Fibroblast of skin of left quadriceps (primary cell): ENCODE measurements around the gene GNA15.

Experiments
- DNase-seq, 2 experiments: peaks; one replicate each; pipeline ENCODE4 v3.0.0-alpha.2; 2013; ENCODE audit warnings: low read depth in 2 of 2

GNA15 gene

DNA sequence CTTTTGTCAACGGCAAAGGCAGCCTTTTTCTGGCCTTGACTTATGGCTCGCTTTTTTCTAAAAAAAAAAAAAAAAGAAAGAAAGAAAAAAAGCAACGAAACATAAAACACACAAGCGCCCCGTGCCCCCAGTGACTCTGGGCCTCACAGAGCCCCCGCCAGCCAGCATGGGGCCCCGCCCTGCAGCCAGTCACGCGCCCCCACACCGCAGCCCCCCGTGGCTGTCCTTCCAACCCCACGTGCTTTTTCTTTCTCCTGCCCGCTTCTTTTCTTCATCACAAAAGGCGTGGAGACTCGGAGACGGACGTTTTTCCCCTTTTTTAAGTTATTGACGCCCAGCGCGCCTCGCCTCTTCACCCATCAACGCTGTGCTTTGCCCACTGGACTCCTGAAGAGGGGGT is 14.4 kb upstream of the GNA15 start:
- DNase-seq: no peak

DNA sequence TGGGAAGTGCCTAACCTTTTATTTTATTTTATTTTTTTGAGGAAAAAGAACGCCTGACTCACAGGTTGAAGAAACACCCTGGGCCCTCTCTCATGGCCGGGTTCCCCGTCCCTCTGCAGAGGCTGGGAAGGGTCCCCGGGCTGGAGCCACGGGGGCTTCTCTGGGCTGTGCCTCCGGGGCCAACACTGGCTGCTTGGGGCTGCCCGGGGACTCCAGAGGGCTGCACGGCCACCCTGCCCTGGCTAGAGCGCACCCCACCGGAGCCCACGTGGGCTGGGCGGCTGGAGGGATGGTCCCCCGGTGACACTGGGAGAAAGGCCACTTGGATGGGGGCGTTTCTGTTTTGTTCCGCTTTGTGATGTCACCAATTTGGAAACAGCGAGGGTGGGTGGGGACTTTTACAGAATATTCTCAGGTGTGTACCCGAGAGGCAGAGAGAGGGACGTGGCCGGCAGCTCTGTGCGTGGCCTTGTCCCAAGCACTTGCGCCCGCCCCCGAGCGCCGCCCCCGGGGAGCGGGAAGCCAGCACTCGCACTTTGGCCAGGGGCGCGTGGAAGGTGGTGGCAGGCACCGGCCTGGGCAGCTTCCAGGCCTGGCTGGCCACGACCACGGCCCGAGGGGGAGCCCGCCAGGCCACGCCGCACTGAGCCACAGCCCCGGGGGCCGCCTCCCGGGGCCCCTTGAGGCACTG is 13.9 kb upstream of the GNA15 start:
- no peak for DNase-seq

DNA sequence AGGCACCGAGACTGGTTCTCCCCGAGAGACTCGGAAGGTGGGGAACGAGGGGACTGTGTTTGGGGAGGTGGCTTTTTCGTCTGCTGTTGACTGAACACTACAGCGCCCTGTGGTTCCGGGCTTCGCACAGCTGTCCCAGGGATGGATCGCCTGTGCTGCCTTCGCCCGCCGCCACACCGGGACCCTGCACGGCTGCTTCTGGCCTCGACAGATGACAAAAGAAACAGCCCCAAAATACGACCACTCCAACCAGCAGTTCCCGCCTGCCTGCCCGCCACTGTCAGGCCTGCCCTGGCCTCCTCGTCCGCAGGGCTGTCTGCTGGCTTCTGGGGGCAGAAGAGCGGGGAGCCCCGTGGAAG is 13.3 kb upstream of the GNA15 start:
- no peak for DNase-seq

DNA sequence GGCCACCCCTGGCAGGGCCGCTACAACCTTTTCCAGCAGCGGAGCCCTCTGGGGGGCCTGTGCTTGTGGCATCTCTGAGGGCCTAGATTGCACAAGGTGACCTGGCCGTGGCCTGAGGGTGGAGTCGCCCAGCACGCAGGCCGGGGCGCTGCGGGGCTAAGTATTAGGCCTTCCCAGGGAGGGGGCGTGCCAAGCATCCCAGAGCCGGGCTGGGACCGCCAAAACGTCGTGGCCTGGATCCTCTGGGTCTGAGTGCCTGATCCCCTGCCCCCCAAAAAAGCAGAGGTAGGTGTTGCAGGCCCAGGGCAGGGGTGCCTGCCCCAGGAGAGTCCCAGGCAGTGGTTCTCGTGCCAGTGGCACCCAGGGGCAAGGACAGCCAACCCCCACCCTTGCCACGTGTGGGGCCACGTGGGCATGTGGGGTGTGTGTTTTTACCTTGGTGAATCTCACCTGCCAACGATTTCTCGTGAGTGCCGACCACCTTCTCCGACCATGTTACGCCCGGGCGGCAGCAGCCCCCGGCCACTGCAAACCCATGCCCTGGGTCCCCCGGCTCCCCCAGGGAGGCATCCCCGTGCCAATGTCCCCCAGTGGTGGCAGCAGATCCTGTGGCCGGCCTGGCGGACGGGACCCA is 12.6 kb upstream of the GNA15 start:
- DNase-seq: no peak

DNA sequence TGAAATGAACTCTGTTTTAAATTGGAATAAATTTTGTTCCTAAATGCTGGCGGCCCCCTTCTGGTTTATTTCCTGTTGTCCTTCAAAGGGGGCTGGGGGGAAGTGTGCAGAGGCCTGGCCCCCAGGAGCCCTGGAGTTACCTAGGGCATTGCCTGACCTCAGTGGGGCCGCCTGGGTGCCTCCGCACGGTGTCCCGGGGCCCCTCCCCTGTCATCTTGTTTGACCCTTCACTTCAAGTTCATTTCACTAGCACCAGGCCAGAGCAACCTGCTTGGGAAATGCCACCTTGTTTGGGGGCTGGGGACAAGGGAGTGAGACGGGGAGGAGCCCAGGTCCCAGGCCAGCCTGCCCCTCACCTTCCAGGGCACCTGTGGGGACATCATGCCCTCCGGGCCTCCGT is 11.9 kb upstream of the GNA15 start:
- DNase-seq: no peak

DNA sequence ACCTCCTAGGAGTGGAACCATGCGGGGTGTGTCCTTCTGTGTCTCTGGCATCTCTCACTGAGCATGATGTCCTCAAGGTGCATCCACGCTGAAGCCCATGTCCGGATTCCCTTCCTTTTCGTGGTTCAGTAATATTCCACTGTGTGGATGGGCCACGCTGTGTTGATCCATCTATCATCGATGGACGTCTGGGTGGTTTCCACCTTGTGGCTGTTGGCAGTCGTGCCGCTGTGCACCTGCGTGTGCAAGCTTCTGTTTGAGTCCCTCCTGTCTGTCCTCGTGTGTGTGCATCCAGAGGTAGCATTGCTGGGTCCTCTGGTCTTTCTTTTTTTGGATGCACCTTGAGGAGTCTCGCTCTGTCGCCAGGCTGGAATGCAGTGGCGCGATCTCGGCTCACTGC is 11.2 kb upstream of the GNA15 start:
- no peak for DNase-seq

DNA sequence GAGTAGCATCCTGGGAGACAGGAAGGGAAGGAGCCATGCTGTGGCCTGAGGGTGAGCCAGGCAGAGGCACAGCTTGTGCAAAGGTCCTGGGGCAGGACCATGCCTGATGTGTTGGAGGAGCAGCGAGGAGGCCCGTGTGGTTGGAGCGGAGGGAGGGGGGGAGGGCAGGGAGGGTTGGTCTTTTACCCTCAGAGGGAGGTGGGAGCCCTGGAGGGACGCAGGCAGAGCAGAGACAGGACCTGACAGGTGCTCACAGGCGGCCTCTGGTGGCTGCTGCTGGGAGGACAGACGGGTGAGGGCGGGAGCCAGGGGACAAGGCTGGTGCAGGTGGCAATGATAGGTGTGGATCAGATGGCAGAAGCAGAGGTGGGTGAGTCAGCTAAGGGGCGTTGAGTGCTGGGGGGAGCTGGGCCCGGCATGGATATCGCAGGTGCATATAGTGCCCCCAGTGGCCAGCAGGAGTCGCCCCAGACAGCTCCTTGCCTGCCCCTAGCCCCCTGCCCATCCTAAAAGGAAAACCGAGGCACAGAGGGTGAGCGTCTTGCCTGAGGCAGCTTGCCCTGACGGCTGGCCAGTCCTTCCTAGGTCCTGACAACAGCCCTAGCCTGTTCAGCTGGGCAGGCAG is 9.8 kb upstream of the GNA15 start:
- DNase-seq: no peak

DNA sequence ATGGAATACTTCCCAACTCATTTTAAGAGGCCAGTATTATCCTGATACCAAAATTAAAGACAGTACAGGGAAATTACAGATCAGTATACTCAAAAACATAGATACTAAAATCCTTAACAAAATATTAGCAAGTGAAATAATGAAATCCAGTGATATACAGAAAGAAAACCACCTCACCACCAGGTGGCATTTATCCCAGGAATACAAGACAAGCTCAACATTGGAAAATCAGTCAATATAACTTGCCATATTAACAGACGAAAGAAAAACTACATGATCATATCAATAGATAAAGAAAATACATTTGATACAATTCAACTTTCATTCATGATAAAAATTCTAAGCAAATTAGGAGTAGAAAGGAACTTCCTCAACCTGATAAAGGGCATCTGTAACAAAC is 6.7 kb upstream of the GNA15 start:
- DNase-seq: peak; percentile 30 to 35

DNA sequence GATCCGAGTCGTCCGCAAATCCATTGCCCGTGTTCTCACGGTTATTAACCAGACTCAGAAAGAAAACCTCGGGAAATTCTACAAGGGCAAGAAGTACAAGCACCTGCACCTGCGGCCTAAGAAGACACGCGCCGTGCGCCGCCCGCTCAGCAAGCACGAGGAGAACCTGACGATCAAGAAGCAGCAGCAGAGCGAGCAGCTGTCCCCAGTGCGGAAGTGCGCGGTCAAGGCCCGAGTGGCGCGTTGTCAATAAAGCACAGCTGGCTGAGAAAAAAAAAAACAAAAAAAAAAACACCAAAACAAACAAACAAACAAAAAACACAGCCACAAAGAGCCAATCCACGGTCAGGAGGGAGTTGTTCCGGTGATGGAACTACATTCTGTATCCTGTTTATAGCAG is 4.7 kb upstream of the GNA15 start:
- DNase-seq: no peak

DNA sequence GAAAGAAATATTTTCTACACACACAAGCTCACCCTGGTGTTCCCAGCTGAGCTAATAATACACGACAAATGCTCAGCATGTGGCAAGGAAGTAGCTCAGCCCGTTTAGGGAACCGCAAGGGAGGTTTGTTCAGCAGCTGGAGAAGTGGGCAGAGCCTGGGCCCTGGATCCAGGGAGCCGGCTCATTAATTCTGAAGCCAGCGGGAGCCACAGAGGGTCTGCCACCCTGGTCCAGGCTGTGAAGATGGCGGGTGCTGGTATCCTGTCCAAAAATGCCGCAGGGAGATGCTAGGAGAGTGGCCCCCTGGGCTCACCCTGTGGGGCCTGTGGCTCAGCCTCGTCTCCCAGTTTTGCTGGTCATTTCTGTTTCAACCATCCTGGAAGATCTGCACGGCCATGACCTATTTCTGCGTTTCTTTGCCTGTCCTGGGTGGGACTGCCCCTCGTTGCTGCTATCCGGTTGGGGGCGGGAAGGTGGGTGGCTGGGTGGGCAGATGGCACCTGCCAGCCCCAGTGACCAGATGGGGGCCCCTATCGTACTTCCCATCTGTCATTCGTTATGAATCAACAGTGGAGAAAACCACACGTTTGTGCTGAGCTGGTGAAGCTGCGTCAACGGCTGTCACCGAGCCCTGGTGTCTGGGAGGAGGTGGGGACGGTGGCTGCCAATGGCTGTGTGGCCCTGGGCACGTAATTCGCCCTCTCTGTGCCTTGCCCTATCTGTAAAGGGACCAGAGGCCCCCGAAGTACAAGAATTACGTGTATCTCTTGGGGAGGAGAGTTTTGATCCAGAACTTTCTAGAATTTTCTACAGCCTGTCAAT is 2.7 kb upstream of the GNA15 start:
- DNase-seq: peak; percentile 36 to 49

DNA sequence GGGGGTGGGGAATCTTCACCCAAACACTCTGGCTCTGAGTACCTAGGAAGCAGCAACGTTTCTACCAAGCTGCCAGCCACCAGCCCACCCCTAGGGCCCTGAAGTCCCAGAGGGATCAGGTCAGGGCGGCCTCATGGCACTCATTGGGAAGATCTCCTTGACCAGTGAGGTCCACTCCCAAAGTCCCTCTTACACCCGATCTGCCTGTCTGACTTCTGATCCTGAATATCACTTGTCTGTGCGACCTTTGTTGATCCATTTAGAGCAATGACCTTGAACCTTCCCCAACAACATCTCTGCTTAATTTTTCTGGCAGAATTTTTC is 2.1 kb upstream of the GNA15 start:
- no peak for DNase-seq

DNA sequence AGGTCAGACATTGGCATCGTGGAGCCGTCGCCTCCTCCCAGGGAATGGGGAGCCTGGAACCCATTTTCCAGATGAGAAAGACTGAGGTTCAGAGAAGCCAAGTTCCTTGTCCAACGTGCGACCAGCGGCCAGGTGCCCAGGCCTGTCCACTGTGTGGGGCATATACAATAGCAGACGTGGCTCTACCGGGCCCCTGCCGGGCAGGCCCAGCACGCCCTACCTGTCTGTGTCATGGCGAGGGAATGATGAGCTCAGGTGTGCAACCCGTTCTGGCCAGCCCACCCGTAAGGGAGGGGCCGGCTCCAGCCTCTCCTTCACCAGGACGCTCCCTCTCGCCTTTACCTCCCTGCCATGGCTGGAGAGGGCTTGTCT is 837 bp downstream of the GNA15 start:
- DNase-seq: no peak

DNA sequence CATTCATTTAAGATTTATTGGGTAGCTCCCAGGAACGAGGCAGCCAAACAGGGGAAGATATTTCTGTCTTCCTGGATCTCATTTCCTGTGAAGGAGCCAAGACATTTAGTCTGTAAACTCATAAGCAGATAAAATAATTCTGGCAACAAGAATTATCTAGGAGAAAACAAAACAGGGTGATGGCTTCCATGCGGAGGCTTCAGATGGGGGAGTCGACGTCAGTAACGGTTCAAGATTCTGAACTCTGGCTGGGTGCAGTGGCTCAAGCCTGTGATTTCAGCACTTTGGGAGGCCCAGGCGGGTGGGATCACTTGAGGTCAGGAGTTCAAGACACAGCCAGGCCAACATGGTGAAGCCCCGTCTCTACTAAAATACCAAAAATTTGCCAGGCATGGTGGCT is 1.3 kb downstream of the GNA15 start:
- no peak for DNase-seq

DNA sequence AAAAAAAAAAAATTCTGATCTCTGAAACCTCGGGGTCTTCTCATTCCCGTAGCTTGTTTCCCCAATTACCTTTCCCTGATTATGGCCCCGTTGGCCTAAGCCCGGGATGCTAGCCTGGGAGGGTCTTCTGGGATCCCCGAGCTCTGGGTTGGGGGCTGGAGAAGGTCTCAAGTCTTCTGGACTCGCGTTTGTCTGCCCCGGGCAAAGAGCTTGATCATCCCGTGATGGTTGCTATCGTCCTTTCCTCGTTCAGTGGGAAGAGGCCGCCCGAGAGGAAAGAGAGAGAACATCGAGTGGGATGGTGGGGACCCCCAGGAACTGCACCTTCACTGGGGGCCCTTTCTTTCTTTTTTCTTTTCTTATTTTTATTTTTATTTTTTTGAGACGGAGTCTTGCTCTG is 2.4 kb downstream of the GNA15 start:
- no peak for DNase-seq

DNA sequence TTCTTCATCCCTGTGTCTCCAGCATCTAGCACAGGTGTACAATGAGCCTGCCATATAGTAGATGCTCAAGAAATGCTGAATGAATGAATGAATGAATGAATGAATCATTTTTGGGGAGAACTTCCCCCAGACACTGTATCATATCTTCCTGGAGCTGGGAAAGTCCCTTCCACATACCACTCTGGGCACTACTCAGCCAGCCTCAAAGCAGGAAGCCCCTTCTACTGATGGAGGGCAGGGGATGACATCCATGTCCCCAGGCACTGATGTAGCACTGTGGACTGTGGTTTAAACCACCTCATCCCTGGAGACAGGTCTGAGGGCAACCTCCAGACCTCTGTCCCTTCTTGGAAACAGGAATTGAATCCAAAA is 4.8 kb downstream of the GNA15 start:
- DNase-seq: no peak

DNA sequence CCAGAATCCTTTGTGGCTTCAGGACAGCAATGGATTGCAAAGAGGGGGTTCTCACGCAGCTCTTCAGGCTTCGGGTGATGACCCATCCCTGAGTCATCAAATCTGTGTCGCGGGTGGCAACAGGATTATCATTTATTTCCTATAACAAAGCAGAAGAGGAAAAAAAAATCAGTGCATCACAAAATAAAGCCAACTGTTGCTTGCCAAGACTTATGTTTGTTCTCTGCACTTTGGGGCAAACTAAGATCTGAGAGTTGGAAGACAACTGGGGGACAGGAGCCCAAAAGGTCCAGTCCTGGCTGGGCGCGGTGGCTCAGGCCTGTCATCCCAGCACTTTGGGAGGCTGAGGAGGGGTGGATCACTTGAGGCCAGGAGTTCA is 6.4 kb downstream of the GNA15 start:
- DNase-seq: peak; percentile 44 to 52

DNA sequence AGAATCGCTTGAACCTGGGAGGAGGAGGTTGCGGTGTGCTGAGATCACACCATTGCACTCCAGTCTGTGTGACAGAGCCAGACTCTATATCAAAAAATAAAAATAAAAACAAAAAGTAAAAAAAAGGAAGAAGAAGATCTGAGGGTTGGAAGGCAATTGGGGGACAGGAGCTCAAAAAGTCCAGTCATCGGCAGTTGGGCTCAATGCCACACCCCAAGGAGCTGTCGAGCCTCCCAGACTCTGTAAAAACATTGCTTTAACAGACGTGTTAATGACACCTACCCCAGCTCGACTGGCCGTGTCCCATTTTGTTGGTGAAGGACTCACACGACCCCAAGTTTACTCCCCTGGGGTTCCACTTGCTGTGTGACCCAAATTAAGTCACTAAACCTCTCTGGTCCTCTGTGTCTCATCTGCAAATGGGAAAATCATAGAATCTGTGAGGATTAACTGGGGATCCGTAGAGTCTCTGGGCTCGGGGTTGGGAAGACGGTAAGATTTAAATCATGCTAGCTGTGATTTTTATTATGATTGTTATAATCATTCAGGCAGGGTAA is 7.0 kb downstream of the GNA15 start:
- DNase-seq: no peak

DNA sequence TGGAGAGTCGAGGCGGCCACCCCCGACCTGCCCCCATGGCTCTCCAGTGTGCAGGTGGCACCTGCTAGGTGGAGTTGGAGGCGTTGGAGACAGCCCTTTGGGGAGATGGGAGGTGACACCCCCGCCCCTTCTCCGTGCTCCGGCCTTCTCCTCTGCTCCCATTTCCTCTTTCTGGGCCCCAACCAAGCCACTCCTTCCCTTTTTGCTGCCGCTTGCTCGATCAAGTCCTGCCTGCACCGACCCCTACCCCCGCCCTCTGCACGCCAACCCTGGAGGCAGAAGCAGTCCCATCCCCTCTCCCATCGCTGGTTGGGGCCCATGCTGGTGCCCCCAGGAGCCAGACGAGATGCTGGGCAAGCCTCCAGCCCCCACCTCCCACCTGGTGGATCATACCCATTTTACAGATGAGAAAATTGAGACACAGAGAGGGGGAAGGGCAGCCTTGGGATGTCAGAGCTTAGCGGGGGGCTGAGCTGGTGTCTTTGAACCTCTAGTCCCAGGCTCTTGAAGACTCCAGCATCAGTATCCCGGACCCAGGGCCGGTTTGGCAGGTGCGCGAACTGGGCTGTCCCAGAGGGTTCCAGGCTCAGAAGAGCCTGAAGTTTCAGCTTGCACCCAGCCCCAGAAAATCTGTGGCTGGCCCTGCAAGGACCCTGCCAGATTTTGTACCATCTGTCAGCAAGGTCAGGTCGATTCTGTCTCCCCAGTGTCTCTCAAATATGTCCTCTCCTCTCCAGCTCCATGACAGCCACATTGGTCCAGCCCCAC is 10.3 kb downstream of the GNA15 start:
- DNase-seq: no peak

DNA sequence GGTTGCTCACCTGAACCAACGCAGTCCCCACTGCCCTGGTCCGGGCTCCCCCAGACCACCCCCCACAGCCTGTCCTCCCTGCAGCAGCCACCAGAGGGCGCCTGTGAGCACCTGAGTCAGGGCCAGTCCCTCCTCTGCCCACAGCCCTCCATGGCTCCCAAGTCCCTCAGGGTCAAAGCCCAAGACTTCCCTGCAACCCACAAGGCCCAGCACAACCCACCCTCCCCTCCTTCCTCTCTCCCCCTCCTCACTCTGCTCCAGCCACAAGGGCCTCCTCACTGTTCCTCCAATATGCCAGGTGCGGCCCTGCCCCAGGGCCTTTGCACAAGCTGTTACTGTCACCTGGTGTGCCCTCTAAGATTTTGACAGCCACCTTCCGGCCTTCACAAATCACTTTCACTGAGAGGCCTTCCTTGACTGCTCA is 10.9 kb downstream of the GNA15 start:
- DNase-seq: no peak

DNA sequence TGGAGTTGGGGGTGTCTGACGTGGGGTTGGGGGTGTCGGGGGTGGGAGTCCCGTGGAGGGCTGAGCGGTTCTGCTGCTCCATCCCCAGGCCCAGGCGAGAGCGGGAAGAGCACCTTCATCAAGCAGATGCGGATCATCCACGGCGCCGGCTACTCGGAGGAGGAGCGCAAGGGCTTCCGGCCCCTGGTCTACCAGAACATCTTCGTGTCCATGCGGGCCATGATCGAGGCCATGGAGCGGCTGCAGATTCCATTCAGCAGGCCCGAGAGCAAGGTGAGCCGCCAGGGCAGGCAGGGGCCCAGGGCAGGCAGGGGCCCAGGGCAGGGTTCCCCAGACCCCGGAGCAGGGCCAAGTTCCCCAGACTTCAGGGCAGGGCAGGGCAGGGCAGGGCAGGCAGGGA is 12.7 kb downstream of the GNA15 start:
- DNase-seq: no peak

DNA sequence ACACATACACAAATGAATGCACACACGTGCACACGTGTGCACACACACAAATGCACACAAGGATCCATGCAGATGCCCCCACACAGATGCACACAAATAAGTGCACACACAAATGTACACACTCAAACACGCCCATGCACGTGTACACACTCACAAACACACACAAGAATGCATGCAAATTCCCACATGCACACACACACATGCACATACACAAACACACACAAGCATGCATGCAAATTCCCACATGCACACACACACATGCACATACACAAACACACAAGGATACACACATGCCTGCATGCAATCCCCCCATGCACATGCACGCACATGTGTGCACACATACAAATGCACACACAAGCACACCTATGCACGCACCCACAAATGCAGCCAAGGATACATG is 13.3 kb downstream of the GNA15 start:
- DNase-seq: no peak
